ENCODE data around the gene DGKB.

DNA sequence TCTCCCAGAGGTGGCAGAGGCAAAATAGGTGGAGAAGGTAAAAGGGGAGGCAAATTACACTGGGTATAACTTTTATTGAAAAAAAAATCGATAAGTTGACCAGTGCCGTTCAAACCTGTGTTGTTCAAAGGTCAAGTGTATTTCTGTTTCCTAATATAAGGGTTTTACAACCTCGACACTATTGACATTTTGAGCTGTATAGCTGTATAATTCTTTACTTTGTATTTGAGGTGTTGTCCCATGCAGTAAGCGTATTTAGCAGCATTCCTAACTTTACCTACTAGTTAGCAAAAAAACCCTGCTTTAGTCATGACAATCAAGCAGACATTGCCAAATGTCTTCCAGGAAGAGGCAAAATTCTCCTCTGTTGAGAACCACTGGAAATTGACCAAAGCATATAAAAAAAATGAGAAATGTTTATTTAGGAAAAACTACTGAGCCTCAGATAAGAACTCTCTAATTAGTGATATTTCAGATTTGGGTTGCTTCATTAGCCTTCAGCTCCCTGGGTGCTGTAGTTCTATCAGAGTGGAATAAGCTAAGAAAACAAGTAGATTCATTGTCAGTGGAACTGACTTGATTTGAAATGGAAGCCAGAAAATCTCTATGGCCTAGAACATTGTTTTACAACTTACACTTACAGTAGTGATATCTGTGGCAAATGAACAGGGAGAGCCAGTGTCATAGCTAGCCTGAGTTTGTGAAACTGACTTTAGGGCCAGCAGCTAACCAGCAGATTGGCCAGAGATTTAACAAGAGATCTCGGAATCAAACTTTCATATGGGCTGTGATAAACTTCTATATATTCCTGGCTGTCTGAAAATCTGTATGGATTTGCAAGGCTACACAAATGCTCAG is 331.6 kb downstream of the DGKB start:
- TF ChIP-seq, protein P1, sequence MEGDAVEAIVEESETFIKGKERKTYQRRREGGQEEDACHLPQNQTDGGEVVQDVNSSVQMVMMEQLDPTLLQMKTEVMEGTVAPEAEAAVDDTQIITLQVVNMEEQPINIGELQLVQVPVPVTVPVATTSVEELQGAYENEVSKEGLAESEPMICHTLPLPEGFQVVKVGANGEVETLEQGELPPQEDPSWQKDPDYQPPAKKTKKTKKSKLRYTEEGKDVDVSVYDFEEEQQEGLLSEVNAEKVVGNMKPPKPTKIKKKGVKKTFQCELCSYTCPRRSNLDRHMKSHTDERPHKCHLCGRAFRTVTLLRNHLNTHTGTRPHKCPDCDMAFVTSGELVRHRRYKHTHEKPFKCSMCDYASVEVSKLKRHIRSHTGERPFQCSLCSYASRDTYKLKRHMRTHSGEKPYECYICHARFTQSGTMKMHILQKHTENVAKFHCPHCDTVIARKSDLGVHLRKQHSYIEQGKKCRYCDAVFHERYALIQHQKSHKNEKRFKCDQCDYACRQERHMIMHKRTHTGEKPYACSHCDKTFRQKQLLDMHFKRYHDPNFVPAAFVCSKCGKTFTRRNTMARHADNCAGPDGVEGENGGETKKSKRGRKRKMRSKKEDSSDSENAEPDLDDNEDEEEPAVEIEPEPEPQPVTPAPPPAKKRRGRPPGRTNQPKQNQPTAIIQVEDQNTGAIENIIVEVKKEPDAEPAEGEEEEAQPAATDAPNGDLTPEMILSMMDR (IDR thresholded peaks at IDR 0.05), result no peak
- TF ChIP-seq EZH2phosphoT487 (IDR thresholded peaks at IDR 0.05) (no peak), EZH2 (IDR thresholded peaks at IDR 0.05) (no peak)
